Panc1 (cell line): ENCODE measurements around the gene ACCS. TPM values are rescaled to one million over a fixed set of nuclear protein-coding genes. Genes with fewer than 3 reads are reported as not detected.

ENCODE experiments used
- ATAC-seq: fragments of 200-7000 bp; cut with Tn5 transposase; 2 replicates; pipeline ENCODE4 v1.9.1; 2020; ENCODE audit warnings: mild to moderate bottlenecking, moderate library complexity
- BruUV-seq: library from RNA; stranded (reverse); fragments of 400-500 nt; replicated peaks from 2 replicates; lab custom pipeline; 2021; lab: Mats Ljungman, UMichigan
- CTCF ChIA-PET: fragments of 300-600 bp; sonication (Branson Sonifier 250); formaldehyde crosslinking; loops from one replicate; lab custom pipeline; 2022; ENCODE audit warnings: antibody characterized with exemption; lab: Charles Lee
- POLR2A ChIA-PET: fragments of 300-600 bp; sonication (Branson Sonifier 250); formaldehyde crosslinking; loops from one replicate; lab custom pipeline; 2022; ENCODE audit warnings: antibody characterized with exemption; lab: Charles Lee
- DNase-seq: peaks from one replicate; pipeline ENCODE4 v3.0.0-alpha.2; 2010; ENCODE audit warnings: low read depth, low spot score
- H3K27ac ChIP-seq: 2 replicates; pipeline ENCODE4 v1.5.1; 2011; ENCODE audit warnings: mild to moderate bottlenecking, low read length, inconsistent platforms
- H3K27me3 ChIP-seq: fragments of 200-500 bp; sonication (Bioruptor generic); 2 replicates; pipeline ENCODE4 v1.6.0; 2014; ENCODE audit warnings: low read length, inconsistent platforms; ENCODE audit not compliant: control insufficient read depth, insufficient read depth
- H3K36me3 ChIP-seq: fragments of 200-500 bp; sonication (Bioruptor generic); 2 replicates; pipeline ENCODE4 v1.5.1; 2014; ENCODE audit warnings: inconsistent platforms, mild to moderate bottlenecking, low read length, moderate library complexity; ENCODE audit not compliant: control insufficient read depth, insufficient read depth
- H3K4me1 ChIP-seq: 2 replicates; pipeline ENCODE4 v1.5.1; 2011; ENCODE audit warnings: inconsistent platforms, mild to moderate bottlenecking, low read length, moderate library complexity; ENCODE audit not compliant: control insufficient read depth, insufficient read depth
- H3K4me3 ChIP-seq, 2 experiments: 2 replicates each; pipeline ENCODE4 v1.5.1; 2011 to 2012; ENCODE audit warnings: low read depth in 2 of 2, low read length in 2 of 2, mild to moderate bottlenecking in 2 of 2, inconsistent platforms in 1 of 2, moderate library complexity in 1 of 2
- H3K9me3 ChIP-seq: fragments of 200-500 bp; sonication (Bioruptor generic); 2 replicates; pipeline ENCODE4 v1.5.1; 2014; ENCODE audit warnings: low read depth, mild to moderate bottlenecking, inconsistent platforms, low read length, moderate library complexity; ENCODE audit not compliant: control insufficient read depth, insufficient read depth
- POLR2AphosphoS5 ChIP-seq: IDR thresholded peaks from 2 replicates; pipeline ENCODE4 v1.6.1; 2012; ENCODE audit warnings: mild to moderate bottlenecking, low read depth, low read length, moderate library complexity
- SIN3A ChIP-seq: IDR thresholded peaks from 2 replicates; pipeline ENCODE4 v1.6.1; 2012; ENCODE audit warnings: low read depth, mild to moderate bottlenecking, low read length, moderate library complexity, borderline replicate concordance; ENCODE audit not compliant: insufficient read depth
- TCF7L2 ChIP-seq: IDR thresholded peaks from 2 replicates; pipeline ENCODE4 v1.6.1; 2011; ENCODE audit warnings: mild to moderate bottlenecking, low read depth, low read length, inconsistent platforms
- in situ Hi-C: cut with HindIII; loops from 2 replicates; pipeline ENCODE4 v1.10.0; 2016; ENCODE audit warnings: low sequenced_read_pairs, low pct_unique_long_range_greater_than_20kb
- intact Hi-C: fragments of 100-400 bp; cut with micrococcal nuclease; formaldehyde crosslinking; loops from one replicate; pipeline ENCODE4 v1.10.0; 2022; ENCODE audit not compliant: unreplicated experiment
- total RNA-seq: library from RNA; stranded (reverse); gene quantifications from one replicate; pipeline ENCODE4 v1.2.1, GENCODE V29; 2021; ENCODE audit not compliant: unreplicated experiment
- TF ChIP-seq, protein P1 (sequence below), 2 experiments: IDR thresholded peaks; 2 replicates each; pipeline ENCODE4 v1.6.1; 2011 to 2012; ENCODE audit warnings: low read depth in 2 of 2, control low read depth in 1 of 2, low read length in 1 of 2, mild to moderate bottlenecking in 1 of 2, moderate library complexity in 1 of 2; ENCODE audit not compliant: insufficient read depth in 1 of 2
- TF ChIP-seq, protein P2 (sequence below): fragments of 450-650 bp; IDR thresholded peaks from 2 replicates; pipeline ENCODE4 v1.5.1; 2017; ENCODE audit warnings: mild to moderate bottlenecking

ACCS gene
- total RNA-seq, 1 experiment from 2014 or later, result 38.0 TPM

DNA sequence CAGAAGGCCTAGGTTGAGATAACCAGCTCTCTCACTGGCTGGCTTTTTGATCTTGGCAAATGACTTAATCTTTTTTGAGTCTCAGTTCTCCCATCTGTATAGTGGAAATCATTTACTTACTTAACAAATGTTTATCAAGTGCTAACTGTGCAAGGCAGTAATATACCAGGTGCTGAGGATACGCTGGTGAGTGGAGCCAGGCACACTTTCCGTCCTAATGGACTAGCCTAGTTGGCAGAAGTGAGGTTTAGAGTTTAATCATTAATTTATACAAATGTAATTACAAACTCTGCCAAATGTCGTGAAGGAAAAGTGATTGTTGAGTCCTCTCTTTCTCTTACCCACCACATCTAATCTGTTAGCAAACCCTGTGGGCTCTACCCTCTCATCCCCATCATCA, 62.7 kb downstream of the ACCS start:
- ChIA-PET CTCF (no interaction called here), POLR2A (no interaction called here)
- intact Hi-C loops (no loop called here), in situ Hi-C loops (no loop called here)
- no TSS peak for BruUV-seq
- peaks cover 3% of the 10 kb centered on the region for H3K36me3 ChIP-seq
- ATAC-seq (no peak), DNase-seq (no peak)
- no peaks in the 10 kb centered on the region for H3K27me3 ChIP-seq
- no peak overlapping the region for H3K4me3 ChIP-seq
- no peak overlapping the region for H3K27ac ChIP-seq
- TF ChIP-seq, protein P1, sequence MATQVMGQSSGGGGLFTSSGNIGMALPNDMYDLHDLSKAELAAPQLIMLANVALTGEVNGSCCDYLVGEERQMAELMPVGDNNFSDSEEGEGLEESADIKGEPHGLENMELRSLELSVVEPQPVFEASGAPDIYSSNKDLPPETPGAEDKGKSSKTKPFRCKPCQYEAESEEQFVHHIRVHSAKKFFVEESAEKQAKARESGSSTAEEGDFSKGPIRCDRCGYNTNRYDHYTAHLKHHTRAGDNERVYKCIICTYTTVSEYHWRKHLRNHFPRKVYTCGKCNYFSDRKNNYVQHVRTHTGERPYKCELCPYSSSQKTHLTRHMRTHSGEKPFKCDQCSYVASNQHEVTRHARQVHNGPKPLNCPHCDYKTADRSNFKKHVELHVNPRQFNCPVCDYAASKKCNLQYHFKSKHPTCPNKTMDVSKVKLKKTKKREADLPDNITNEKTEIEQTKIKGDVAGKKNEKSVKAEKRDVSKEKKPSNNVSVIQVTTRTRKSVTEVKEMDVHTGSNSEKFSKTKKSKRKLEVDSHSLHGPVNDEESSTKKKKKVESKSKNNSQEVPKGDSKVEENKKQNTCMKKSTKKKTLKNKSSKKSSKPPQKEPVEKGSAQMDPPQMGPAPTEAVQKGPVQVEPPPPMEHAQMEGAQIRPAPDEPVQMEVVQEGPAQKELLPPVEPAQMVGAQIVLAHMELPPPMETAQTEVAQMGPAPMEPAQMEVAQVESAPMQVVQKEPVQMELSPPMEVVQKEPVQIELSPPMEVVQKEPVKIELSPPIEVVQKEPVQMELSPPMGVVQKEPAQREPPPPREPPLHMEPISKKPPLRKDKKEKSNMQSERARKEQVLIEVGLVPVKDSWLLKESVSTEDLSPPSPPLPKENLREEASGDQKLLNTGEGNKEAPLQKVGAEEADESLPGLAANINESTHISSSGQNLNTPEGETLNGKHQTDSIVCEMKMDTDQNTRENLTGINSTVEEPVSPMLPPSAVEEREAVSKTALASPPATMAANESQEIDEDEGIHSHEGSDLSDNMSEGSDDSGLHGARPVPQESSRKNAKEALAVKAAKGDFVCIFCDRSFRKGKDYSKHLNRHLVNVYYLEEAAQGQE (IDR thresholded peaks at IDR 0.05; ENCODE audit: insufficient read depth in 1 of 2, low read depth in 2 of 2, low read length in 1 of 2), result no peak
- no peak for TF ChIP-seq POLR2AphosphoS5
- TF ChIP-seq, protein P2, sequence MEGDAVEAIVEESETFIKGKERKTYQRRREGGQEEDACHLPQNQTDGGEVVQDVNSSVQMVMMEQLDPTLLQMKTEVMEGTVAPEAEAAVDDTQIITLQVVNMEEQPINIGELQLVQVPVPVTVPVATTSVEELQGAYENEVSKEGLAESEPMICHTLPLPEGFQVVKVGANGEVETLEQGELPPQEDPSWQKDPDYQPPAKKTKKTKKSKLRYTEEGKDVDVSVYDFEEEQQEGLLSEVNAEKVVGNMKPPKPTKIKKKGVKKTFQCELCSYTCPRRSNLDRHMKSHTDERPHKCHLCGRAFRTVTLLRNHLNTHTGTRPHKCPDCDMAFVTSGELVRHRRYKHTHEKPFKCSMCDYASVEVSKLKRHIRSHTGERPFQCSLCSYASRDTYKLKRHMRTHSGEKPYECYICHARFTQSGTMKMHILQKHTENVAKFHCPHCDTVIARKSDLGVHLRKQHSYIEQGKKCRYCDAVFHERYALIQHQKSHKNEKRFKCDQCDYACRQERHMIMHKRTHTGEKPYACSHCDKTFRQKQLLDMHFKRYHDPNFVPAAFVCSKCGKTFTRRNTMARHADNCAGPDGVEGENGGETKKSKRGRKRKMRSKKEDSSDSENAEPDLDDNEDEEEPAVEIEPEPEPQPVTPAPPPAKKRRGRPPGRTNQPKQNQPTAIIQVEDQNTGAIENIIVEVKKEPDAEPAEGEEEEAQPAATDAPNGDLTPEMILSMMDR, result no peak
- TF ChIP-seq TCF7L2, result no peak
- TF ChIP-seq SIN3A, result no peak
- H3K4me1 ChIP-seq, result no peaks in the 10 kb centered on the region
- H3K9me3 ChIP-seq, result no peaks in the 10 kb centered on the region

DNA sequence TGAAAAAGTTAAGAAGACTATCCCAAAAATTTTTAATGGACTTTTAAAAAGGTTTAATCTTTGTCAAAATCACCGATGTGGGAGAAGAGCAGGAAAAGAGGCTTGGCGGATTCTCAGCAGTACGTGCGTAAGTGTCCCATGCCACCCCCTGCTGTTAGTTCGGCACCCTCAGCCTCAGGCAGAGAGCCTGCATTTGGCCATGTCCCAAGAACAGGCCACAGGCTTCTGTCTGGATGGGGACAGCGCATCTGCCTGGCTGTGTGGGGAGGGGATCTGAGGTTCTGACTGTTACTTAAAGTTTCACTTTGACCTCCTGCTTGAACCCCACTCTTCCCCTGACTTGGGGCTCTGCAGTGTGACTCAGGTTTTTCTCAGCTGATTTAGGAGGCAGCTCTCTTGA, 64.7 kb downstream of the ACCS start:
- DNase-seq (no peak), ATAC-seq (no peak)
- Histone ChIP-seq H3K27me3 (no peaks in the 10 kb centered on the region), H3K36me3 (peaks cover 3% of the 10 kb centered on the region; the same call in 1 of the 2 replicates), H3K4me3 (no peak overlapping the region), H3K4me1 (no peaks in the 10 kb centered on the region), H3K9me3 (no peaks in the 10 kb centered on the region), H3K27ac (no peak overlapping the region)
- intact Hi-C loops (loop anchor here (10.0 kb wide), 1 partner anchor 154 kb away; no protein-coding TSS in a partner anchor), in situ Hi-C loops (no loop called here)
- CTCF ChIA-PET, result no interaction called here
- no TSS peak for BruUV-seq
- TF ChIP-seq, protein P2, result no peak
- TF ChIP-seq POLR2AphosphoS5 (no peak), SIN3A (no peak), TCF7L2 (no peak)
- TF ChIP-seq, protein P1 (IDR thresholded peaks at IDR 0.05; ENCODE audit: insufficient read depth in 1 of 2, low read depth in 2 of 2, low read length in 1 of 2), result no peak
- POLR2A ChIA-PET, result no interaction called here
